Measurements from ENCODE around the gene CFAP20DC. TPM values are rescaled to one million over a fixed set of nuclear protein-coding genes. Genes with fewer than 3 reads are reported as not detected.

The CFAP20DC gene
- total and polyA plus RNA-seq, 2 experiments from 2014 or later: 2.2 to 2.3 TPM

DNA sequence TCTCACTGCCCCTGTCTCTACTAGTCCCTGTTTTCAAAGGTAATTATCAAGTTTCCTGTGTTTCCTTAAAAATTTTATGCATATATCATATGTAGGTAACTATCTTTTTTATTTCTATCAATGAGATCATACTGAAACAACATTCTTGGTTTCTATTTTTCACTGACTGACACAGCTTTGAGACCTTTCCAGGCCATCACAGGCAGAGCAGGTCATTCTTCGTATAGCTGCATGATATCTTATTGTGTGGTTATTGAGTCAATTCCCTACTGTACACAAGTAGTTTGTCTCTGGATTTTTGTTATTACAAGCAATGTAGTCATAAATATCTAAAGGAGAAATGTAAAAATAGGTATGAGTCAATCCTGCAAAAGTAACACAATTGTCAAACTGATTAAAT lies 169.6 kb downstream of the CFAP20DC start:
- Histone ChIP-seq H3K36me3 (replicated peaks; ENCODE audit: insufficient read depth, low read depth) (no peaks in the 10 kb centered on the region), H3K79me2 (no peaks in the 10 kb centered on the region), H2AFZ (no peak overlapping the region), H3K27ac (no peak overlapping the region), H3K27me3 (no peaks in the 10 kb centered on the region), H3K9me2 (replicated peaks; ENCODE audit: insufficient read depth) (no peaks in the 10 kb centered on the region), H3K9me3 (ENCODE audit: low read depth) (no peaks in the 10 kb centered on the region), H3K4me3 (no peak overlapping the region), H3K4me2 (no peak overlapping the region), H3K4me1 (ENCODE audit: insufficient read depth) (no peaks in the 10 kb centered on the region), H4K20me1 (ENCODE audit: insufficient read depth, poor library complexity, severe bottlenecking) (no peaks in the 10 kb centered on the region)
- DNase-seq (ENCODE audit: low spot score): no peak
- WGBS (ENCODE audit: low lambda C conversion rate, missing lambda C conversion rate): 89% methylated on average over 1 of the region's 1 CpG
- no peak for TF ChIP-seq EZH2phosphoT487 (IDR thresholded peaks at IDR 0.05; ENCODE audit: low read depth, severe bottlenecking, unreplicated experiment)
- TF ChIP-seq, protein P1, sequence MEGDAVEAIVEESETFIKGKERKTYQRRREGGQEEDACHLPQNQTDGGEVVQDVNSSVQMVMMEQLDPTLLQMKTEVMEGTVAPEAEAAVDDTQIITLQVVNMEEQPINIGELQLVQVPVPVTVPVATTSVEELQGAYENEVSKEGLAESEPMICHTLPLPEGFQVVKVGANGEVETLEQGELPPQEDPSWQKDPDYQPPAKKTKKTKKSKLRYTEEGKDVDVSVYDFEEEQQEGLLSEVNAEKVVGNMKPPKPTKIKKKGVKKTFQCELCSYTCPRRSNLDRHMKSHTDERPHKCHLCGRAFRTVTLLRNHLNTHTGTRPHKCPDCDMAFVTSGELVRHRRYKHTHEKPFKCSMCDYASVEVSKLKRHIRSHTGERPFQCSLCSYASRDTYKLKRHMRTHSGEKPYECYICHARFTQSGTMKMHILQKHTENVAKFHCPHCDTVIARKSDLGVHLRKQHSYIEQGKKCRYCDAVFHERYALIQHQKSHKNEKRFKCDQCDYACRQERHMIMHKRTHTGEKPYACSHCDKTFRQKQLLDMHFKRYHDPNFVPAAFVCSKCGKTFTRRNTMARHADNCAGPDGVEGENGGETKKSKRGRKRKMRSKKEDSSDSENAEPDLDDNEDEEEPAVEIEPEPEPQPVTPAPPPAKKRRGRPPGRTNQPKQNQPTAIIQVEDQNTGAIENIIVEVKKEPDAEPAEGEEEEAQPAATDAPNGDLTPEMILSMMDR (IDR thresholded peaks at IDR 0.05; ENCODE audit: poor library complexity): no peak

DNA sequence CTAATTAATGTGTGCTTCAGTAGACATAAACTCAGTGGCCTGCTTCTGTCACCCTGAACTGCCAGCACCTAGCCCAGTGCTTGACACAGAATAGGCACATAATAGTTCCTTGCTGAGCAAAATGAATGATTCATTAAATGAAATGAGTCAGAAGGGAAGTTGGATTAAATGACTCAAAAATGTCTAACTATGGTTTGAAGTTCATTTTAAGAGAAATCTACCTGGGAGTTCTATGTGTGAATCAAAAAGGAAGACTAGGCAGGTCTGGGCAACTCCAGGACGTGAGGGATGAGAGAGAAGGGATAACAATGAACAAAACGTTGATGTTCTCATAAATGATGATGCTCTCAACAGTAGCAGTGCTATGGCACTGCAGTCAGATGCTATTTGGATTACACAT lies 175.0 kb downstream of the CFAP20DC start:
- Histone ChIP-seq H3K27ac (no peak overlapping the region), H3K9me3 (ENCODE audit: low read depth) (no peaks in the 10 kb centered on the region), H3K4me3 (no peak overlapping the region), H2AFZ (no peak overlapping the region), H3K36me3 (replicated peaks; ENCODE audit: insufficient read depth, low read depth) (no peaks in the 10 kb centered on the region), H4K20me1 (ENCODE audit: insufficient read depth, poor library complexity, severe bottlenecking) (no peaks in the 10 kb centered on the region), H3K27me3 (no peaks in the 10 kb centered on the region), H3K79me2 (no peaks in the 10 kb centered on the region), H3K4me1 (ENCODE audit: insufficient read depth) (no peaks in the 10 kb centered on the region), H3K9me2 (replicated peaks; ENCODE audit: insufficient read depth) (no peaks in the 10 kb centered on the region), H3K4me2 (no peak overlapping the region)
- TF ChIP-seq, protein P1 (IDR thresholded peaks at IDR 0.05; ENCODE audit: poor library complexity): no peak
- TF ChIP-seq EZH2phosphoT487 (IDR thresholded peaks at IDR 0.05; ENCODE audit: low read depth, severe bottlenecking, unreplicated experiment) (no peak), EZH2 (IDR thresholded peaks at IDR 0.05; ENCODE audit: borderline replicate concordance) (no peak)
- 77% methylated on average over 2 of the region's 2 CpGs for WGBS (ENCODE audit: low lambda C conversion rate, missing lambda C conversion rate)
- DNase-seq (ENCODE audit: low spot score): no peak

DNA sequence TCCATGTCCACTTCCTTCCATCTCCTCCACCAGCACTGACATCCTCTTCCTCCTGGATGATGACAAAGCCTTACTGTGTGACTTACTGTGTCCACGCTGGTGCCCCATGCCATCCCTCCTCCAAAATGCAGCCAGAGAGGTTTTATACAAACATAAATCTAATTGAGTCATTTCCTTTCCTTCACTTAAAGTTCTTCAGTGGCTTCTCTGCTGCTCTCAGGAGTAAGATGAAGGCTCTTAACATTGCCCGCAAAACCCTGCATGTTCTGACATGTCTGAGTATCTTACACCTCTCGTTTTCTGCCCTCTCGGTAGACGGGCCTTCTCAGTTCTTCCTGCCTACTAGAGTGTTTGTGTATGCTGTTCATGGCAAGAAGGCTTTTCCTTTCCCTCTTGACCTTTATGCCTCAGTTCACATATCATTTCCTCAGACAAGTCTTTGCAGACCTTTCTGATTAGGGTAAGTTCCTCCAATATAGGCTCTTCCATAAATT lies 175.5 kb downstream of the CFAP20DC start:
- Histone ChIP-seq H3K27ac (no peak overlapping the region), H3K79me2 (no peaks in the 10 kb centered on the region), H3K9me2 (replicated peaks; ENCODE audit: insufficient read depth) (no peaks in the 10 kb centered on the region), H4K20me1 (ENCODE audit: insufficient read depth, poor library complexity, severe bottlenecking) (no peaks in the 10 kb centered on the region), H3K4me1 (ENCODE audit: insufficient read depth) (no peaks in the 10 kb centered on the region), H3K4me2 (no peak overlapping the region), H3K4me3 (no peak overlapping the region), H3K9me3 (ENCODE audit: low read depth) (no peaks in the 10 kb centered on the region), H3K27me3 (no peaks in the 10 kb centered on the region), H2AFZ (no peak overlapping the region), H3K36me3 (replicated peaks; ENCODE audit: insufficient read depth, low read depth) (no peaks in the 10 kb centered on the region)
- TF ChIP-seq EZH2phosphoT487 (IDR thresholded peaks at IDR 0.05; ENCODE audit: low read depth, severe bottlenecking, unreplicated experiment) (no peak), EZH2 (IDR thresholded peaks at IDR 0.05; ENCODE audit: borderline replicate concordance) (no peak)
- TF ChIP-seq, protein P1 (IDR thresholded peaks at IDR 0.05; ENCODE audit: poor library complexity): no peak
- no peak for DNase-seq (ENCODE audit: low spot score)
- 81% methylated on average over 5 of the region's 5 CpGs for whole genome bisulfite sequencing (ENCODE audit: low lambda C conversion rate, missing lambda C conversion rate)
